ENCODE measurements around the gene NUDC.
"Not testable (repeated sequence)": the region's sequence is repeated elsewhere in the genome, so short reads cannot be mapped to it uniquely, and the experiment has no call there.

NUDC gene

GRCh38 chr1:26912147-26912490, 9.4 kb upstream of the NUDC start:
- DNase-seq: no peak

GRCh38 chr1:26913389-26913753, 8.2 kb upstream of the NUDC start:
- no peak for DNase-seq

GRCh38 chr1:26913754-26914619, 7.6 kb upstream of the NUDC start, which contains the start of gene NR0B2:
Gene NR0B2, minus strand, starts transcription at chr1:26913975. Its CDS starts 35 bp downstream, at chr1:26913940.
- DNase-seq: no peak

- no peak for DNase-seq
Observed at GRCh38 chr1:26915204-26915842, 6.2 kb upstream of the NUDC start.

- no peak for DNase-seq
Observed at GRCh38 chr1:26921126-26921539, 410 bp upstream of the NUDC start.

GRCh38 chr1:26922431-26922729, 837 bp downstream of the NUDC start:
- no peak for DNase-seq

- DNase-seq: no peak
Observed at GRCh38 chr1:26922901-26923300, 1.4 kb downstream of the NUDC start.

- no peak for DNase-seq
Observed at GRCh38 chr1:26923711-26924110, 2.2 kb downstream of the NUDC start.

GRCh38 chr1:26932531-26932930, 11.0 kb downstream of the NUDC start:
- DNase-seq: no peak

GRCh38 chr1:26936823-26937222, 15.3 kb downstream of the NUDC start:
- DNase-seq: no peak

GRCh38 chr1:26938004-26938658, 16.6 kb downstream of the NUDC start:
- DNase-seq: no peak

GRCh38 chr1:26938659-26939025, 17.1 kb downstream of the NUDC start:
- no peak for DNase-seq

GRCh38 chr1:26941311-26941710, 19.8 kb downstream of the NUDC start:
- DNase-seq: no peak

- no peak for DNase-seq
Observed at GRCh38 chr1:26942656-26943055, 21.1 kb downstream of the NUDC start.

GRCh38 chr1:26945138-26945537, 23.6 kb downstream of the NUDC start:
- no peak for DNase-seq

- DNase-seq: no peak
Observed at GRCh38 chr1:26945728-26946127, 24.2 kb downstream of the NUDC start.

- no peak for DNase-seq
Observed at GRCh38 chr1:26946270-26946669, 24.7 kb downstream of the NUDC start.

GRCh38 chr1:26948725-26949057, 27.1 kb downstream of the NUDC start:
- DNase-seq: not testable (repeated sequence)

- DNase-seq: no peak
Observed at GRCh38 chr1:26949266-26949925, 27.9 kb downstream of the NUDC start.

- no peak for DNase-seq
Observed at GRCh38 chr1:26949926-26950319, 28.4 kb downstream of the NUDC start.

- DNase-seq: no peak
Observed at GRCh38 chr1:26950602-26951001, 29.1 kb downstream of the NUDC start.

GRCh38 chr1:26951216-26951615, 29.7 kb downstream of the NUDC start:
- no peak for DNase-seq

- DNase-seq: no peak
Observed at GRCh38 chr1:26951821-26952497, 30.4 kb downstream of the NUDC start.

All from 8988T (cell line).